Ectodermal cell (in vitro differentiated cells): ENCODE results near the gene BMPR2.
"Not testable (repeated sequence)": the region's sequence is repeated elsewhere in the genome, so short reads cannot be mapped to it uniquely, and the experiment has no call there.

Experiments used
- H3K27ac ChIP-seq: 2 replicates; pipeline ENCODE4 v1.7.0; 2013; ENCODE audit warnings: mild to moderate bottlenecking, low read depth, low read length; ENCODE audit not compliant: insufficient read depth, poor library complexity, severe bottlenecking
- H3K27me3 ChIP-seq: 2 replicates; pipeline ENCODE4 v1.7.0; 2013; ENCODE audit warnings: mild to moderate bottlenecking, low read length; ENCODE audit not compliant: insufficient read depth, control insufficient read depth, poor library complexity, severe bottlenecking
- H3K36me3 ChIP-seq: one replicate; pipeline ENCODE4 v1.7.0; 2013; ENCODE audit warnings: low read length; ENCODE audit not compliant: control insufficient read depth, insufficient read depth
- H3K4me1 ChIP-seq: one replicate; pipeline ENCODE4 v1.7.0; 2013; ENCODE audit warnings: low read length; ENCODE audit not compliant: control insufficient read depth, insufficient read depth
- H3K4me3 ChIP-seq: 2 replicates; pipeline ENCODE4 v1.7.0; 2013; ENCODE audit warnings: low read depth, low read length, control low read depth; ENCODE audit not compliant: insufficient read depth
- H3K9me3 ChIP-seq: 2 replicates; pipeline ENCODE4 v1.7.0; 2013; ENCODE audit warnings: mild to moderate bottlenecking, low read length, moderate library complexity; ENCODE audit not compliant: control insufficient read depth
- WGBS, 2 experiments: methylation state at CpG; one replicate each; pipeline ENCODE4 v1.1.7; 2013; ENCODE audit warnings: missing lambda C conversion rate in 2 of 2; 5-methylcytosine and 5-hydroxymethylcytosine counted together

The BMPR2 gene

GRCh38 chr2:202378662-202379358, 2.7 kb downstream of the BMPR2 start:
- Histone ChIP-seq H3K27ac (no peak overlapping the region), H3K36me3 (no peaks in the 10 kb centered on the region), H3K4me1 (peaks cover 10% of the 10 kb centered on the region), H3K4me3 (peak overlapping the region; percentile 97), H3K27me3 (peaks cover 9% of the 10 kb centered on the region), H3K9me3 (no peaks in the 10 kb centered on the region)
- whole genome bisulfite sequencing, 2 experiments: no CpG with 5 or more reads among the region's 3 CpGs

- Histone ChIP-seq H3K36me3 (no peaks in the 10 kb centered on the region), H3K4me1 (peaks cover 10% of the 10 kb centered on the region), H3K27me3 (no peaks in the 10 kb centered on the region), H3K27ac (no peak overlapping the region), H3K4me3 (no peak overlapping the region), H3K9me3 (no peaks in the 10 kb centered on the region)
- 82 to 100% methylated on average over 2 of the region's 2 CpGs for WGBS, 2 experiments
These were observed 6.6 kb downstream of the BMPR2 start for GRCh38 chr2:202382684-202383083.

GRCh38 chr2:202386495-202386894, 10.4 kb downstream of the BMPR2 start:
- not testable (repeated sequence) for H3K36me3 ChIP-seq, H3K9me3 ChIP-seq, H3K27me3 ChIP-seq, H3K4me3 ChIP-seq, H3K27ac ChIP-seq, H3K4me1 ChIP-seq
- WGBS, 2 experiments: 92 to 97% methylated on average over 12 of the region's 12 CpGs

- H3K36me3 ChIP-seq: no peaks in the 10 kb centered on the region
- H3K4me1 ChIP-seq: no peaks in the 10 kb centered on the region
- no peak overlapping the region for H3K4me3 ChIP-seq
- WGBS, 2 experiments: 93% methylated on average over 8 of the region's 8 CpGs
- H3K27ac ChIP-seq: no peak overlapping the region
- no peaks in the 10 kb centered on the region for H3K27me3 ChIP-seq
- no peaks in the 10 kb centered on the region for H3K9me3 ChIP-seq
These were observed 11.6 kb downstream of the BMPR2 start for GRCh38 chr2:202387608-202388342.

- H3K9me3 ChIP-seq: no peaks in the 10 kb centered on the region
- no peak overlapping the region for H3K27ac ChIP-seq
- no peaks in the 10 kb centered on the region for H3K36me3 ChIP-seq
- H3K4me3 ChIP-seq: no peak overlapping the region
- no peaks in the 10 kb centered on the region for H3K27me3 ChIP-seq
- H3K4me1 ChIP-seq: no peaks in the 10 kb centered on the region
These were observed 24.8 kb downstream of the BMPR2 start for GRCh38 chr2:202400941-202401340.

GRCh38 chr2:202405798-202406197, 29.7 kb downstream of the BMPR2 start:
- H3K27me3 ChIP-seq: no peaks in the 10 kb centered on the region
- H3K36me3 ChIP-seq: no peaks in the 10 kb centered on the region
- WGBS, 2 experiments: no CpG with 5 or more reads among the region's 1 CpG
- H3K4me3 ChIP-seq: no peak overlapping the region
- H3K27ac ChIP-seq: no peak overlapping the region
- H3K9me3 ChIP-seq: no peaks in the 10 kb centered on the region
- H3K4me1 ChIP-seq: no peaks in the 10 kb centered on the region

GRCh38 chr2:202406445-202406978, 30.4 kb downstream of the BMPR2 start:
- Histone ChIP-seq H3K4me1 (no peaks in the 10 kb centered on the region), H3K9me3 (no peaks in the 10 kb centered on the region), H3K27me3 (no peaks in the 10 kb centered on the region), H3K36me3 (no peaks in the 10 kb centered on the region), H3K4me3 (no peak overlapping the region), H3K27ac (no peak overlapping the region)
- 100% methylated on average over 1 to 2 of the region's 2 CpGs for WGBS, 2 experiments

GRCh38 chr2:202408546-202409140, 32.5 kb downstream of the BMPR2 start:
- WGBS, 2 experiments: 83 to 87% methylated on average over 5 to 6 of the region's 6 CpGs
- Histone ChIP-seq H3K36me3 (no peaks in the 10 kb centered on the region), H3K4me1 (no peaks in the 10 kb centered on the region), H3K9me3 (no peaks in the 10 kb centered on the region), H3K27ac (no peak overlapping the region), H3K27me3 (no peaks in the 10 kb centered on the region), H3K4me3 (no peak overlapping the region)

- no peaks in the 10 kb centered on the region for H3K27me3 ChIP-seq
- 92 to 93% methylated on average over 5 of the region's 5 CpGs for WGBS, 2 experiments
- no peaks in the 10 kb centered on the region for H3K4me1 ChIP-seq
- H3K9me3 ChIP-seq: no peaks in the 10 kb centered on the region
- no peaks in the 10 kb centered on the region for H3K36me3 ChIP-seq
- H3K27ac ChIP-seq: no peak overlapping the region
- H3K4me3 ChIP-seq: no peak overlapping the region
These were observed 34.0 kb downstream of the BMPR2 start for GRCh38 chr2:202410092-202410491.

GRCh38 chr2:202411097-202411496, 35.0 kb downstream of the BMPR2 start:
- no CpG with 5 or more reads among the region's 1 CpG for WGBS, 2 experiments
- no peaks in the 10 kb centered on the region for H3K36me3 ChIP-seq
- H3K27ac ChIP-seq: no peak overlapping the region

More at GRCh38 chr2:202411097-202411496, 35.0 kb downstream of the BMPR2 start:
- H3K4me1 ChIP-seq: no peaks in the 10 kb centered on the region
- no peaks in the 10 kb centered on the region for H3K27me3 ChIP-seq
- H3K9me3 ChIP-seq: no peaks in the 10 kb centered on the region
- no peak overlapping the region for H3K4me3 ChIP-seq
